HUES48 (cell line): Measurements from ENCODE around the gene MYO3B.

Experiments used
- H3K27ac ChIP-seq: one replicate; pipeline ENCODE4 v1.7.0; 2013; ENCODE audit warnings: low read depth, low read length, inconsistent platforms
- H3K27me3 ChIP-seq: 2 replicates; pipeline ENCODE4 v1.6.1; 2013; ENCODE audit warnings: mild to moderate bottlenecking, low read length; ENCODE audit not compliant: control insufficient read depth, insufficient read depth
- H3K36me3 ChIP-seq: 2 replicates; pipeline ENCODE4 v1.6.1; 2013; ENCODE audit warnings: low read length; ENCODE audit not compliant: control insufficient read depth, insufficient read depth
- H3K4me1 ChIP-seq: 2 replicates; pipeline ENCODE4 v1.6.1; 2013; ENCODE audit warnings: mild to moderate bottlenecking, low read length; ENCODE audit not compliant: control insufficient read depth, insufficient read depth
- H3K4me3 ChIP-seq: 2 replicates; pipeline ENCODE4 v1.5.1; 2013; ENCODE audit warnings: mild to moderate bottlenecking, low read depth, low read length
- H3K9ac ChIP-seq: 2 replicates; pipeline ENCODE4 v1.6.1; 2013; ENCODE audit warnings: mild to moderate bottlenecking, low read depth, low read length, moderate library complexity
- H3K9me3 ChIP-seq: 2 replicates; pipeline ENCODE4 v1.6.1; 2013; ENCODE audit warnings: low read length; ENCODE audit not compliant: control insufficient read depth, insufficient read depth

Gene MYO3B

GRCh38 chr2:170455617-170456426, 277.9 kb downstream of the MYO3B start:
- Histone ChIP-seq H3K27ac (peak overlapping the region; percentile 70), H3K9ac (no peak overlapping the region), H3K36me3 (no peaks in the 10 kb centered on the region), H3K9me3 (peaks cover 10% of the 10 kb centered on the region; the same call in 1 of the 2 replicates), H3K27me3 (no peaks in the 10 kb centered on the region), H3K4me1 (no peaks in the 10 kb centered on the region), H3K4me3 (no peak overlapping the region)

- Histone ChIP-seq H3K27ac (no peak overlapping the region), H3K36me3 (no peaks in the 10 kb centered on the region), H3K4me1 (peaks cover 2% of the 10 kb centered on the region; the same call in 1 of the 2 replicates), H3K9me3 (peaks cover 5% of the 10 kb centered on the region; the same call in 1 of the 2 replicates), H3K4me3 (no peak overlapping the region), H3K9ac (no peak overlapping the region), H3K27me3 (no peaks in the 10 kb centered on the region)
Observed at GRCh38 chr2:170456914-170457313, 279.0 kb downstream of the MYO3B start.

- H3K9me3 ChIP-seq = peaks cover 5% of the 10 kb centered on the region; the same call in 1 of the 2 replicates
- no peaks in the 10 kb centered on the region for H3K36me3 ChIP-seq
- peaks cover 4% of the 10 kb centered on the region; the same call in 1 of the 2 replicates for H3K4me1 ChIP-seq
- H3K27ac ChIP-seq = no peak overlapping the region
- no peak overlapping the region for H3K4me3 ChIP-seq
- H3K9ac ChIP-seq = no peak overlapping the region
- no peaks in the 10 kb centered on the region for H3K27me3 ChIP-seq
Observed at GRCh38 chr2:170457742-170458141, 279.8 kb downstream of the MYO3B start.

- Histone ChIP-seq H3K27ac (no peak overlapping the region), H3K4me1 (peaks cover 4% of the 10 kb centered on the region; the same call in 1 of the 2 replicates), H3K27me3 (no peaks in the 10 kb centered on the region), H3K9me3 (peaks cover 5% of the 10 kb centered on the region; the same call in 1 of the 2 replicates), H3K9ac (no peak overlapping the region), H3K36me3 (no peaks in the 10 kb centered on the region), H3K4me3 (no peak overlapping the region)
Observed at GRCh38 chr2:170461889-170462288, 283.9 kb downstream of the MYO3B start.

GRCh38 chr2:170462433-170463205, 284.7 kb downstream of the MYO3B start:
- H3K36me3 ChIP-seq = no peaks in the 10 kb centered on the region
- H3K9ac ChIP-seq = no peak overlapping the region
- H3K27ac ChIP-seq = no peak overlapping the region
- peaks cover 5% of the 10 kb centered on the region; the same call in 1 of the 2 replicates for H3K9me3 ChIP-seq
- no peaks in the 10 kb centered on the region for H3K27me3 ChIP-seq
- peaks cover 7% of the 10 kb centered on the region; the same call in 1 of the 2 replicates for H3K4me1 ChIP-seq
- no peak overlapping the region for H3K4me3 ChIP-seq

- Histone ChIP-seq H3K4me1 (peaks cover 12% of the 10 kb centered on the region; the same call in 1 of the 2 replicates), H3K27me3 (no peaks in the 10 kb centered on the region), H3K36me3 (no peaks in the 10 kb centered on the region), H3K27ac (no peak overlapping the region), H3K9ac (no peak overlapping the region), H3K4me3 (no peak overlapping the region), H3K9me3 (peaks cover 5% of the 10 kb centered on the region; the same call in 1 of the 2 replicates)
Observed at GRCh38 chr2:170463206-170463537, 285.2 kb downstream of the MYO3B start.

GRCh38 chr2:170464268-170464667, 286.3 kb downstream of the MYO3B start:
- Histone ChIP-seq H3K9ac (no peak overlapping the region), H3K9me3 (peaks cover 5% of the 10 kb centered on the region; the same call in 1 of the 2 replicates), H3K27me3 (no peaks in the 10 kb centered on the region), H3K36me3 (no peaks in the 10 kb centered on the region), H3K4me1 (peaks cover 12% of the 10 kb centered on the region; the same call in 1 of the 2 replicates), H3K4me3 (no peak overlapping the region), H3K27ac (no peak overlapping the region)

- Histone ChIP-seq H3K4me1 (peaks cover 12% of the 10 kb centered on the region; the same call in 1 of the 2 replicates), H3K4me3 (no peak overlapping the region), H3K27ac (no peak overlapping the region), H3K36me3 (no peaks in the 10 kb centered on the region), H3K9me3 (no peaks in the 10 kb centered on the region; the same call in 1 of the 2 replicates), H3K27me3 (no peaks in the 10 kb centered on the region), H3K9ac (no peak overlapping the region)
Observed at GRCh38 chr2:170465241-170465640, 287.3 kb downstream of the MYO3B start.

GRCh38 chr2:170466632-170467031, 288.7 kb downstream of the MYO3B start:
- H3K27me3 ChIP-seq = no peaks in the 10 kb centered on the region
- H3K9me3 ChIP-seq = no peaks in the 10 kb centered on the region
- H3K4me1 ChIP-seq = peaks cover 12% of the 10 kb centered on the region; the same call in 1 of the 2 replicates
- H3K4me3 ChIP-seq = no peak overlapping the region
- no peak overlapping the region for H3K9ac ChIP-seq
- H3K36me3 ChIP-seq = no peaks in the 10 kb centered on the region
- no peak overlapping the region for H3K27ac ChIP-seq

- H3K27ac ChIP-seq = no peak overlapping the region
- no peaks in the 10 kb centered on the region for H3K36me3 ChIP-seq
- no peak overlapping the region for H3K4me3 ChIP-seq
- no peaks in the 10 kb centered on the region for H3K27me3 ChIP-seq
- no peaks in the 10 kb centered on the region for H3K9me3 ChIP-seq
- peaks cover 8% of the 10 kb centered on the region; the same call in 1 of the 2 replicates for H3K4me1 ChIP-seq
- H3K9ac ChIP-seq = no peak overlapping the region
Observed at GRCh38 chr2:170467568-170468422, 289.8 kb downstream of the MYO3B start.
